ENCODE results near the gene ACTRT2. TPM values are rescaled to one million over a fixed set of nuclear protein-coding genes. Genes with fewer than 3 reads are reported as not detected.

The ACTRT2 gene
- total and polyA plus RNA-seq, 2 of the 8 experiments (the other 6 are each of a cell fraction or from before 2014, with no cell fraction given), result not detected

GRCh38 chr1:3024588-3024987, 3.3 kb downstream of the ACTRT2 start:
- H4K5ac ChIP-seq (ENCODE audit: insufficient read length, low read depth, low read length), result no peak overlapping the region
- H3K9ac ChIP-seq (replicated peaks in 1 of 4; ENCODE audit: extremely low read depth in 1 of 4, low read depth in 3 of 4, low read length in 3 of 4), result no peak overlapping the region
- no peak overlapping the region for H4K91ac ChIP-seq (replicated peaks; ENCODE audit: insufficient read length, low read length)
- H3K23ac ChIP-seq (ENCODE audit: insufficient read length), result no peak overlapping the region
- FAIRE-seq (no peak), DNase-seq (ENCODE audit: low read depth in 1 of 2, low spot score in 2 of 2) (no peak)
- H4K20me1 ChIP-seq (replicated peaks in 1 of 2; ENCODE audit: control insufficient read depth in 1 of 2, insufficient read depth in 2 of 2, low read length in 2 of 2), result peaks cover 0 to 4% of the 10 kb centered on the region in 2 experiments
- H2BK12ac ChIP-seq (ENCODE audit: low read depth, low read length), result no peak overlapping the region
- H2AK5ac ChIP-seq (ENCODE audit: low read depth, low read length), result no peak overlapping the region
- no peak overlapping the region for H2BK15ac ChIP-seq (ENCODE audit: low read length)
- no peak overlapping the region for H2BK5ac ChIP-seq (ENCODE audit: low read depth, low read length)
- no peak overlapping the region for H2BK120ac ChIP-seq (replicated peaks; ENCODE audit: low read depth, low read length)
- H3K27me3 ChIP-seq (replicated peaks in 1 of 4; ENCODE audit: control insufficient read depth in 3 of 4, extremely low read depth in 1 of 4, insufficient read depth in 3 of 4, low read length in 3 of 4), result no peaks in the 10 kb centered on the region
- WGBS, 2 experiments (ENCODE audit: extremely low coverage in 1 of 2, insufficient coverage in 1 of 2, insufficient read length in 1 of 2, insufficient replicate concordance in 2 of 2, low coverage in 1 of 2, low lambda C conversion rate in 2 of 2, missing lambda C conversion rate in 1 of 2), result 89% methylated on average over 10 of the region's 11 CpGs; no CpG with 5 or more reads in 1 of the 2 experiments
- H3K4ac ChIP-seq (replicated peaks; ENCODE audit: insufficient read length, low read depth, low read length), result no peak overlapping the region
- H4K8ac ChIP-seq (ENCODE audit: extremely low read depth, insufficient read depth, low read length), result no peak overlapping the region
- H3K9me3 ChIP-seq (ENCODE audit: insufficient read depth in 2 of 2, low read depth in 1 of 2, low read length in 1 of 2), result peaks cover 76 to 97% of the 10 kb centered on the region in 2 experiments
- H2BK20ac ChIP-seq (ENCODE audit: low read length), result no peak overlapping the region
- H3K36me3 ChIP-seq (ENCODE audit: control insufficient read depth in 2 of 4, insufficient read depth in 4 of 4, low read length in 3 of 4), result no peaks in the 10 kb centered on the region; a peak in 1 of 8 replicates
- no peak overlapping the region for H3K56ac ChIP-seq (replicated peaks; ENCODE audit: insufficient read length, low read depth, low read length)
- no peak overlapping the region for H3K4me2 ChIP-seq (ENCODE audit: insufficient read depth in 1 of 2, low read depth in 2 of 2, low read length in 2 of 2)
- peaks cover 0 to 10% (median 0%) of the 10 kb centered on the region in 4 experiments; a peak in 1 of 7 replicates for H3K4me1 ChIP-seq (replicated peaks in 1 of 4; ENCODE audit: control insufficient read depth in 3 of 4, insufficient read depth in 4 of 4, low read length in 3 of 4)
- H2AFZ ChIP-seq (ENCODE audit: low read length), result no peak overlapping the region
- no peaks in the 10 kb centered on the region for H3K79me2 ChIP-seq (ENCODE audit: control insufficient read depth in 1 of 2, insufficient read depth in 2 of 2, low read length in 2 of 2)
- ChIA-PET POLR2A (ENCODE audit: partially characterized antibody) (no interaction called here), CTCF (ENCODE audit: partially characterized antibody) (interaction anchor here (0.6 kb wide), 1 partner anchor 70 kb away, joined by 3 read pairs; no protein-coding TSS in a partner anchor)
- no peaks in the 10 kb centered on the region for H3K79me1 ChIP-seq (ENCODE audit: low read depth, low read length)
- H3K18ac ChIP-seq (ENCODE audit: extremely low read depth, low read length), result no peak overlapping the region
- H3K4me3 ChIP-seq (ENCODE audit: extremely low read depth in 1 of 4, insufficient read depth in 2 of 4, low read depth in 3 of 4, low read length in 4 of 4), result no peak overlapping the region
- H3K14ac ChIP-seq (ENCODE audit: insufficient read length), result no peak overlapping the region
- peaks cover 7% of the 10 kb centered on the region; the same call in 1 of the 2 replicates for H3K23me2 ChIP-seq (ENCODE audit: low read depth, low read length)
- H3K27ac ChIP-seq (ENCODE audit: low read depth, low read length), result no peak overlapping the region
- no peak for TF ChIP-seq RBBP5 (IDR thresholded peaks at IDR 0.05; ENCODE audit: borderline replicate concordance, low read depth, low read length)
- no peak for TF ChIP-seq KDM1A (IDR thresholded peaks at IDR 0.05; ENCODE audit: borderline replicate concordance, low read length)
- no peak for TF ChIP-seq EP300 (IDR thresholded peaks at IDR 0.05; ENCODE audit: borderline replicate concordance in 1 of 2, low read depth in 2 of 2, low read length in 2 of 2)
- no peak for TF ChIP-seq SRF (IDR thresholded peaks at IDR 0.05; ENCODE audit: low read depth, low read length)
- no peak for TF ChIP-seq CHD1 (IDR thresholded peaks at IDR 0.05; ENCODE audit: low read depth, low read length)
- TF ChIP-seq SIRT6 (IDR thresholded peaks at IDR 0.05; ENCODE audit: low read length), result no peak
- no peak for TF ChIP-seq SUZ12 (IDR thresholded peaks at IDR 0.05; ENCODE audit: low read length)
- no peak for TF ChIP-seq EZH2 (IDR thresholded peaks at IDR 0.05; ENCODE audit: low read depth, low read length, severe bottlenecking)
- no peak for TF ChIP-seq FOSL1 (IDR thresholded peaks at IDR 0.05; ENCODE audit: insufficient read depth, low read depth, low read length)
- no peak for TF ChIP-seq TAF1 (IDR thresholded peaks at IDR 0.05; ENCODE audit: low read depth, low read length)
- TF ChIP-seq ASH2L (IDR thresholded peaks at IDR 0.05; ENCODE audit: low read length), result no peak
- no peak for TF ChIP-seq KDM4A (IDR thresholded peaks at IDR 0.05; ENCODE audit: low read depth, low read length, severe bottlenecking)
- no peak for TF ChIP-seq CBX8 (IDR thresholded peaks at IDR 0.05; ENCODE audit: borderline replicate concordance, low read depth, low read length)
- TF ChIP-seq ATF3 (IDR thresholded peaks at IDR 0.05; ENCODE audit: insufficient read depth, low read depth, low read length), result no peak

Measured in H1 (cell line).